GM12892 (cell line): ENCODE measurements around the gene ARHGAP15.

ENCODE experiments used
- DNase-seq: peaks from one replicate; pipeline ENCODE4 v3.0.0; 2011; ENCODE audit not compliant: insufficient read length
- FAIRE-seq: peaks from 2 replicates; lab custom pipeline; 2011; peaks lifted over from hg19 to GRCh38; lab: Jason Lieb, UNC
- POLR2A ChIP-seq: IDR thresholded peaks from 2 replicates; pipeline ENCODE4 v1.6.1; 2011; ENCODE audit warnings: low read depth, low read length, control low read depth
- POLR2AphosphoS5 ChIP-seq: IDR thresholded peaks from 2 replicates; pipeline ENCODE4 v1.6.1; 2011; ENCODE audit warnings: low read depth, low read length, control low read depth
- TAF1 ChIP-seq: IDR thresholded peaks from 2 replicates; pipeline ENCODE4 v1.6.1; 2011; ENCODE audit warnings: low read depth, mild to moderate bottlenecking, control low read depth, low read length, borderline replicate concordance

ARHGAP15 gene

DNA sequence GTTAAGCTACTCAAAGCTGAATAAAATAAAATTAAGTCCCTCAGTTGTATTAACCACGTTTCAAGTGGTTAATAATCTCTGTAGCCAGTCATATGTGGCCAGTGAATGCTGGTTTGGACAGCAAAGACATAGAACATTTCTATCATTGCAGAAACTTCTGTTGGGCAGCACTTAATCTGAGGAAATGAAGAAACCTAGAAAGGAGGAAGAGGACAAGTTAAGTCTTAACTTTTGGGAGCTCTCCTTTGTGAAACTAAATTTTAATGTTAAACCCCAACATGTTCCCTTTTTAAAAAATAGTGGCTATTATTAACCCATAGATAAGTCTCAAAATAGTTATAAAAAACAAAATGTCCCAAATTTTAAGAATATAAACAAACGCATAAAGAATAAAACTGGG is 421.3 kb downstream of the ARHGAP15 start:
- DNase-seq: no peak
- no peak for FAIRE-seq
- TF ChIP-seq POLR2A (no peak), TAF1 (no peak), POLR2AphosphoS5 (no peak)

DNA sequence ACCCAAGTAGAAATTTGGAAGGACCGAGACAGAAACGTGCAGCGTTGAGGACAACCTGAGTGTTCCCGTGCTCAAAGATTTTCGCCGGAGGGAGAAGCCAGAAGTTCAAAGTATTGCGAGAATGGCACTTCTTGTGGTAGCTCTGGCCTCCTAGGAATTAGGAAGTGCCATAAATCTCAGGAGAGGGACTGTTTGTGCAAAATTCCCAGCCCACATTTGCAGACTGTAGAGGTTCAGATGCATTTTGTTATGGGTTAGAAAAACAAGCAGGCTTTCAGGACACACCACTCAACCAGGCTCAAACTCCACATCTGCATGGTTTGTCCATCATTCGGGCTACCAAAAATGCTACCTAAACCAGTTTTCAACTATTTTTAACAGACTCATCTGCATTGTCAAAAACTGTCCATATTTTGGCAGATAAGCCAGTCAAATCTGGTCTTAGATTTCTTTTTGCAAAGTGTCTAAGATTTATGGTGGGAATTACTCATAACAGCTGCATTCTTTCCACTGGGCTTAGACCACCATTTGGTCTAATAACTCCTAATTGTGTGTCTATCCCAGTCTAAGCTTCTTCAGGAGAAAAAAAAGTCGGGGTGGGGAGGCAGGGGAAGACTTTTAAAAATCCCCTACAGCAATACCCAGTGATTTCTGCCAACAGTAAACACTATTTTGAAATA is 422.9 kb downstream of the ARHGAP15 start:
- no peak for FAIRE-seq
- no peak for TF ChIP-seq TAF1
- TF ChIP-seq POLR2AphosphoS5: no peak
- no peak for TF ChIP-seq POLR2A
- no peak for DNase-seq

DNA sequence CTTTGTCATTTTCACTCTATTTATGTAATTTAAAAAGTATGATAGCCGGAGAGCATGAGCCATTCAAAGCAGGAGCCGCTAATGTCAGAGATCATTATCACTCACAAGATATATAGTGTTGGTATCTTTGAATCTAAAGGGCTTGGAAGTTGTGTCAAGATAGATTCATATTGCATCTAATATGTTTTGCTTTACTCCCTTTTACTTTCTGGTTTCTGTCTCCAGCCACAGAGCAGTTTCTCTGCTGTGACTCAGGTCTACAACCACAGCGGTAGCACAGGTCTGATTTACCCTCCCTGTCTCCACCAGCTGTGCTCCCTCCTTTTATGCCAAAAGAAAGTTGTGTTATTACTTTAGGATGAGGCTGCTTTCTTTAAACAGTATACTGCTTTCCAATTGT is 424.0 kb downstream of the ARHGAP15 start:
- FAIRE-seq: no peak
- TF ChIP-seq POLR2AphosphoS5: no peak
- TF ChIP-seq TAF1: no peak
- no peak for TF ChIP-seq POLR2A
- DNase-seq: no peak

DNA sequence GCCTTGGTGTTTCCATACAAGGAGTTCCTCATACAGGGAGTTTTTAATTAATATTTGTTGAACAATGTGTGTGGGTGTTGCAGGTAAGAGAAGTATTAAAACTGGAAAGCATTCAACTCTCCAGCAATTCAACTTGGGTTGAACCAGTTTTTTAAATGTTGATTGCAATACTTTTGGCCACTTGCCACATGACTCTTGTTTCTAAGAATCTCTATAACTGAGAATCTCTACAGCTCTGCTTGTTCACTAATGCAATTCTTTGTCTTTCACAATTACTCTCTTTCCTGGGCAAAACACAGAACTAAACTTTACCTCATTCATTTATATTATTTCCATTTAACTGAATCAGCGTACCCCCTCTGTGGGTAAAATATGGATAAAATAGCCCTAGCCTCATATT is 429.4 kb downstream of the ARHGAP15 start:
- no peak for FAIRE-seq
- no peak for TF ChIP-seq TAF1
- no peak for TF ChIP-seq POLR2AphosphoS5
- TF ChIP-seq POLR2A: no peak
- DNase-seq: no peak

DNA sequence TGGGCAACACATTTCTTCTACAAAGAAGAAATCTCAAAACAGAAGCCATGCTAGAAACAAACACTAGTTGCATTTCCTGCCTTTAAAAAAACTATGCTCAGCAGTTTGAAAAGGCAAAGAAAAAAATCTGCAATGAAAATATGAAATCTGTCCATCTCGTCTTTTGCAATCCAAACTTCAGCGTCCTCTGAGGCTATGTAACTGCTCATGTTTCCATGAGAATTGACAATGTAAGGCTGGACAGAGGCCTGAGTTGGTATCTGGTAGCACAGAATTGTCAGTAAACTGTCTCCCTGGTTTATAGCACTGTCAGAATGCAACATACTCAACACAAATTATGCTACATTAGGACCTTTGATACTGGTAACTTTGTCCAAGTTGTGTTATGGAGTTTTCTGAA is 429.9 kb downstream of the ARHGAP15 start:
- no peak for TF ChIP-seq POLR2AphosphoS5
- TF ChIP-seq TAF1: no peak
- no peak for TF ChIP-seq POLR2A
- DNase-seq (no peak), FAIRE-seq (no peak)

DNA sequence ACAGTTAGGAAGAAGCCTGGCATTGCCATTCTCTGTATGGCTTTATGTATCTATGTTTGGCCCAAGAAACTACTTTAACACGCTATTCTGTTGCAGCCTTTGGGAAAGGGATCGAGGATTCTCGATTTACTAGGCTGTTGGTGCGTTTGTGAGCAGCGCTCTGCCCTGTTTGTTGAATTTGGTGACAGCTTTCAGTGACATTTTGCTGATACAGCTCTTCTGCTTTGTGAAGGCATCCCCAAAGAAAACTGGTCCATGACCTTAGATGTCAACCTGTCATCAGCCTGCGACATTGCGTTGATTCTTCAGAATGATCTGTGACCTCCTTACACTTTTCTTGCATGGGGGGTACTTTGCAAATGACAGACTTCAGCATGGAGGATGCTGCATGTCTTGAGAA is 431.5 kb downstream of the ARHGAP15 start:
- peak; percentile 21 for FAIRE-seq
- no peak for TF ChIP-seq POLR2AphosphoS5
- no peak for TF ChIP-seq TAF1
- no peak for TF ChIP-seq POLR2A
- no peak for DNase-seq

DNA sequence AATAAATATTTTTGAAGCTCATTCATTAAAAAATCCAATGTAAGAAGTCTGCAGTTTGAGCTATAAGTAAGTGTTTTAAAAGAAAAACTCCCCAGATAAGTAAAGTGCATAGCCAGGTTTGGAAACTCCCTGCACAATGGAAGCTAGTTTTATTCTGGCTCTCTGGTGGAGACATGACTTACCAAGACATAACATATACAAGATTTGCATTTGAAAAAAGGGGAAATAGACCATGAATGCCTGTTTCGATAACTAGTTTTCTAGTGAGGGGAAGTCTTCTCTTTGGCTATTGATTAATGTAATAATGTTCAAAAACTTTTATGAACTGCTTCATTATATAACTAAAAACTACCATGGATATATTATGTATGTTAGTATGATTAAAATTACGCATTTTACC is 435.2 kb downstream of the ARHGAP15 start:
- DNase-seq (peak; percentile 1), FAIRE-seq (peak; percentile 85)
- TF ChIP-seq POLR2AphosphoS5 (no peak), POLR2A (no peak), TAF1 (no peak)

DNA sequence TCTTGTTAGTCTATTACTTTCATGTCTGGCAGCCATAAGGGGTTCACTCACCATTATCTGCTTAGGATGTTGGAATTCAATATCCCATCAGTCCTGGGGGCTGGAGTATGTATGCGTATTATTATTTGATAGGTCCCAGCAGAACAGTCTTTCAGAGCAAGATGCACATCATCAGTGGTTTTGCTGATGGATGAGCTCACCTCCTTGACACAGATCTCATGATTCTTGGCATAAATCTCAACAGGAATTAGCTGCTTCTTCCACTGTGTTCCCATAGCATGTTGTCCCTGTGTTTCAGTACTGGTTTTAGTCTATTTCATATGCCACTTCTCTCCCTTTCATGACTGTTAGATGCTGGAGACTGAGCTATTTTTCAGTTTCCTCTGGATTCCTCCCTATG is 442.5 kb downstream of the ARHGAP15 start:
- TF ChIP-seq POLR2A: no peak
- no peak for TF ChIP-seq POLR2AphosphoS5
- no peak for TF ChIP-seq TAF1
- DNase-seq (no peak), FAIRE-seq (no peak)

DNA sequence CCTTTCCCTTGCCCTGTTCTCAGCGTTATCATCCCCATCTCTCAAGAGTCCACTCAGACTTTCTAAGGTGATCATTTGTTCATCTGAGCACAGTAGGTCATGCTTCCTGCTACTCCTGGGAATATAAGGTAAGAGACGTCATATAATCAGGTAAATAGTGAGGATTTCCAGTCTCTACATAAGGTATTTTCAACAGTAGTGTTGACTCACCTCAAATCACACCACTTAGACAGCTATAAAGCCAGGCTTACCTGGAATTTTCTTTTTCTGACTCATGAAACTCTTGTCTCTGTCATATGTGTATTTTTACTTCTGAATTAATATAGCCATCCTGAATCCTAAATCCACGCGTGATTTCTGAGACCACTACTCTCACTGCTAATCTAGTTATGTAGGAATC is 443.2 kb downstream of the ARHGAP15 start:
- FAIRE-seq: no peak
- TF ChIP-seq TAF1 (no peak), POLR2AphosphoS5 (no peak), POLR2A (no peak)
- no peak for DNase-seq

DNA sequence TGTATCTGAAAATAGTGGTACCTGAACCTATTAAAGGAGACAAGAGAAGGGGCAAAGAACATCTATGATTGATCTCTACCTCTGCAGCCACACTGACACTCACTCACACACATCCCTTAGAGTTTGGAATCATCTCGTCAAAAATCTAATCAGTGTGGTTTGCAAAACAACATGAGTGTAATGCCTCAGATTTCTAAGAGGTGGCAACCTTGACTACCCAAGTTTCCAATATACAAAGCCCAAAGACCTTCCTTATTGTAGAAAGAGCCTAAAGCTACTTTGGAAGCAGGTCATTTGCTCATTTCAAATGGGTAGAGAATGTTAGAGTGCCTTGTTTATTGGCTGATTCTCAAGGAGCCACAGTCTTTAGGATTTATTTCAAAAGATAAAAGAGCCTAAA is 444.9 kb downstream of the ARHGAP15 start:
- no peak for DNase-seq
- TF ChIP-seq POLR2AphosphoS5: no peak
- no peak for TF ChIP-seq TAF1
- TF ChIP-seq POLR2A: no peak
- peak; percentile 38 for FAIRE-seq

DNA sequence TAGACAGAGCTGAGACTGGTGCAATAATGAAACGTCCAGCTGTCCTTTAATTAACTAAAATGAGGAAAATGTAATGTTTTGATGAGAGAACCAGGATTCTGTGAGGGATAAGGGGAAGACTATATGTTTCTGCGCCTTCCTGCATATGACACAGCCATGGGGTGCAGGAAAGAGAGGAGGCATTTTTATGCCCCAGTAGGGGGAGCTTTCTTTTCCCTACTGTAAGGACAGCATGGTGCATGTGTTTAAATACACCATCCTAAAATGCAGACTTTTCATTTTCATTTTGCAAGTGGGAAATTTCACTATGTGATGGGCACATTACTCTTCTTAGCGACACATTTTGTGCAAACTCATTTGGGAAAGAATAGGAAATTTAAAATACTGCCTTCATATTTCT is 446.1 kb downstream of the ARHGAP15 start:
- no peak for DNase-seq
- TF ChIP-seq POLR2AphosphoS5 (no peak), TAF1 (no peak), POLR2A (no peak)
- no peak for FAIRE-seq

DNA sequence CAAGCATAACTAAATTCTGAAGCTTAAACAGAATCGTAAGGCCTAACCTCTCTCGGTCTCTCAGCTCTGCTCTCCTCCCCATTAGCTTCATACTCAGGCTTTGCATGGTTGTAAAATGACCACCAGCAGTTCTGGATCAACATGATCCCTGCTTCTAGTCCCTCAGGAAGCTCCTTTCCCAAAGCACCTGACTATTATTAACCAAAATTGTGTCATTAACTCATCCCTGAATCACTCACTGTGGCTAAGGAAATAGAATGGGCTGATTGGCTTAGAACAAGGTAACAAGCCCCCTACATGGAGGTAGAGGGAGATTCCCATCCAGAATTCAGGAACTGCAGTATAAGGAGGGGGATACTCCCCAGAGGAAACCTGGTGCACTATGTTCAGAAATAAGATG is 448.3 kb downstream of the ARHGAP15 start:
- peak; percentile 40 for FAIRE-seq

More for the DNA sequence above, 448.3 kb downstream of the ARHGAP15 start:
- TF ChIP-seq TAF1 (no peak), POLR2AphosphoS5 (no peak), POLR2A (no peak)
- DNase-seq: no peak
